Peyer's patch (tissue), 4 donors: Measurements from ENCODE around the gene B4GALNT1.

Experiments
- POLR2A ChIP-seq, 2 donors: fragments of 450-650 bp; IDR thresholded peaks; one replicate each; pipeline ENCODE4 v1.5.1; 2017; ENCODE audit warnings: antibody characterized with exemption in 2 of 2, mild to moderate bottlenecking in 2 of 2, moderate library complexity in 2 of 2
- TF ChIP-seq, protein P1 (sequence below), 6 experiments: fragments of 450-650 bp in 4 of 6; fragments of 200-600 bp in 2 of 6; sonication (generic) in 1 of 6; IDR thresholded peaks; one replicate each; pipeline ENCODE4 v1.5.1; 2017 to 2019; ENCODE audit warnings: antibody characterized with exemption in 6 of 6, mild to moderate bottlenecking in 3 of 6, moderate library complexity in 1 of 6

DNA sequence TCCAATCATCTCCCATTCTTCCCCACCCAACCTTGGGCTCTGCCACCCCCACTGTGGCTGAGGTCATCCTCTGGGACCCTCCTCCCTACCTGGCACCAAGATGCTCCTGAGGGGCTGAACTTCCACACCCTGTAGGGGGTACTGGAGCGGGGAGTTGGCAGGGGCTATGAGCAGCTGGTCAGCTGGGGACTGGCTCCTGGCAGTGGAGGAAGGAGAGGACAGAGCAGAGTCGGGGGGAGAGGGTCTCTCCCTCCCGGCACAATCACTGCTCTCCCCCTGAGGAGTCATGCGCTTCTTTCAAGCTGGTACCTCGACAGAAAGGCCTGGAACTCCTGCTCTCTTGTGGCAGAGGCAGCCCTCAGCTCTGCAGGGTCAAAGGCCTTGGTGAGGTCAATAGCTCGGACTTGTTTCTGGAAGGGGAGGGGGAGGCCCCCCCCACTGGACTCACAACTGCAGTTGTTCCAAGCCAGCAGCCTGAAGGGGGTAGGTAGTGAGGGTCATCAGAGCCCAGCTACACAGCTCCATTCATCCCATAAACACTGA, 2.0 kb downstream of the B4GALNT1 start:
- TF ChIP-seq, protein P1, sequence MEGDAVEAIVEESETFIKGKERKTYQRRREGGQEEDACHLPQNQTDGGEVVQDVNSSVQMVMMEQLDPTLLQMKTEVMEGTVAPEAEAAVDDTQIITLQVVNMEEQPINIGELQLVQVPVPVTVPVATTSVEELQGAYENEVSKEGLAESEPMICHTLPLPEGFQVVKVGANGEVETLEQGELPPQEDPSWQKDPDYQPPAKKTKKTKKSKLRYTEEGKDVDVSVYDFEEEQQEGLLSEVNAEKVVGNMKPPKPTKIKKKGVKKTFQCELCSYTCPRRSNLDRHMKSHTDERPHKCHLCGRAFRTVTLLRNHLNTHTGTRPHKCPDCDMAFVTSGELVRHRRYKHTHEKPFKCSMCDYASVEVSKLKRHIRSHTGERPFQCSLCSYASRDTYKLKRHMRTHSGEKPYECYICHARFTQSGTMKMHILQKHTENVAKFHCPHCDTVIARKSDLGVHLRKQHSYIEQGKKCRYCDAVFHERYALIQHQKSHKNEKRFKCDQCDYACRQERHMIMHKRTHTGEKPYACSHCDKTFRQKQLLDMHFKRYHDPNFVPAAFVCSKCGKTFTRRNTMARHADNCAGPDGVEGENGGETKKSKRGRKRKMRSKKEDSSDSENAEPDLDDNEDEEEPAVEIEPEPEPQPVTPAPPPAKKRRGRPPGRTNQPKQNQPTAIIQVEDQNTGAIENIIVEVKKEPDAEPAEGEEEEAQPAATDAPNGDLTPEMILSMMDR (IDR thresholded peaks at IDR 0.05) = no peak
- no peak for TF ChIP-seq POLR2A (IDR thresholded peaks at IDR 0.05)
